GM21576 (cell line): Measurements from ENCODE around the gene SLC4A9.
"Not testable (repeated sequence)": the region's sequence is repeated elsewhere in the genome, so short reads cannot be mapped to it uniquely, and the experiment has no call there.

ENCODE experiments used
- ATAC-seq: cut with Tn5 transposase; IDR thresholded peaks from one replicate; pipeline ENCODE4 v1.9.1; 2021; ENCODE audit warnings: mild to moderate bottlenecking, moderate library complexity; ENCODE audit not compliant: unreplicated experiment

The SLC4A9 gene

GRCh38 chr5:140399979-140400729, 40.2 kb downstream of the SLC4A9 start:
- ATAC-seq, result no peak

DNA sequence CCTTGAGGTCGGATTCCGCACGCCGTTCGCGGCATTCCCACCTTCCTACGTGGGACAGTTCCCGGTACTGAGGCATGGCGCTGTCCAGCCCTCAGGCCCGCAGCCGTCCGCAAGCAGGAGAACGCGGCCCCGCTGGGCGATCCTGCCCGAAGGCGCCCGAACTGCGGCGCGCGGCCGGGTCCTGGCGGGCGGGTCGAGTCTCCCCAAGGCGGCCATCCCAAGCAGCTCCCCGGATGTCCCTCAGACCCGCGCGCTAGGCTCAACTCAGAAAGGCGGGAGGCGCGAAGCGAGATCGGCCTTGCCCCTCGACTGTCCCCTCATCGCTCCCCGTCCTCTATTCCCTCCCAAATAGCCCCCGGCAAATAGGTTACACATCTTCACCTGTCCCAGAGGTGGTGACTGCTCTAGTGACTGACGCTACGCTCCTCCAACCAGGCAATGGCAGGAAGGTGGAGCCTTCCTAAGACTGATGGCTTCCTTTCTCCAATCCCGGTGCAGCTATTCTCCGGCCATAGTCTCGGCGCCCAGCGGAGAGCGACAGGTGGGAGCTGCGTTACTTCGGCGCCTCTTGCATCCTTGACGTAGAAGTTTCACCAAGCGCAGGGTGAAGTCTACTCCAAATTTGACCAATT, 40.9 kb downstream of the SLC4A9 start:
- ATAC-seq, result peak; percentile 64

- peak; percentile 82 for ATAC-seq
Observed at GRCh38 chr5:140401362-140402257, 41.6 kb downstream of the SLC4A9 start, which contains the start of gene ANKHD1. Gene ANKHD1, plus strand, starts transcription at chr5:140401833. Its CDS starts 135 bp downstream, at chr5:140401968.

GRCh38 chr5:140402258-140403074, 42.5 kb downstream of the SLC4A9 start:
- ATAC-seq, result no peak

- no peak for ATAC-seq
Observed at GRCh38 chr5:140403613-140404012, 43.6 kb downstream of the SLC4A9 start.

DNA sequence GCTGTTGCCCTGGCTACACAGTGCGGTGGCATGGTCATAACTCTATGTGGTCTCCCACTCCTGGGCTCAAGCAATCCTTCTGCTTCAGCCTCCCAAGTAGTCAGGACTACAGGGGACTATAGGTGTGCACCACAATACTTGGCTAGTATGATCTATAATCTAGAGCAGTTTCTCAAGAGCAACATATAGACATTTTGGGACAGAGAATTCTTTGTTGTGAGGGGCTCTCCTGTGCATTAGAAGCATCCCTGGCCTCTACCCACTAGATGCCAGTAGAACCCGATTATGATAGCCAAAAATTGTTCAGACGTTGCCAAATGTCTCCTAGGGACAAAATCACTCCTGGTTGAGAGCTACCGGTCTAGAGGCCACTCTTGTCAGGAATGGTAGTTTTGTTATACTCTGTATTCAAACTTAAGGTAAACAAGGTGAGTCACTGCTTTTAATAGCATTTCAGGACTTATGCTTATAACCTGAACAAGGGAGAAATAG, 48.8 kb downstream of the SLC4A9 start:
- no peak for ATAC-seq

GRCh38 chr5:140413230-140413629, 53.2 kb downstream of the SLC4A9 start:
- no peak for ATAC-seq

DNA sequence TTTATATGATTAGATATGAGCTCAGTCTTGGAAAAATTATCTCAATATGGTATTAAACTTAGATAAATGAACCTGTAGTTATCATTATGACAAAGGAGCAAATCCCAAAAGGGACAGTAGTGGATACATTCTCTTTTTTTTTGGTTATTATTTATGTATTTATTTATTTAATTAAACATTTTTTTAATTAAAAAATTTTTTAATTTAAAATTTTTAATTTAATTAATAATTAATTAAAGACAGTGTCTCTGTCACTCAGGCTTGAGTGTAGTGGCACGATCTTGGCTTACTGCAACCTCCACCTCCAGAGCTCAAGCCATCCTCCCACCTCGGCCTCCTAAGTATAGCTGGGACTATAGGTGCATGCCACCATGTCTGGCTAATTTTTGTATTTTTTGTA, 57.2 kb downstream of the SLC4A9 start:
- ATAC-seq, result no peak

DNA sequence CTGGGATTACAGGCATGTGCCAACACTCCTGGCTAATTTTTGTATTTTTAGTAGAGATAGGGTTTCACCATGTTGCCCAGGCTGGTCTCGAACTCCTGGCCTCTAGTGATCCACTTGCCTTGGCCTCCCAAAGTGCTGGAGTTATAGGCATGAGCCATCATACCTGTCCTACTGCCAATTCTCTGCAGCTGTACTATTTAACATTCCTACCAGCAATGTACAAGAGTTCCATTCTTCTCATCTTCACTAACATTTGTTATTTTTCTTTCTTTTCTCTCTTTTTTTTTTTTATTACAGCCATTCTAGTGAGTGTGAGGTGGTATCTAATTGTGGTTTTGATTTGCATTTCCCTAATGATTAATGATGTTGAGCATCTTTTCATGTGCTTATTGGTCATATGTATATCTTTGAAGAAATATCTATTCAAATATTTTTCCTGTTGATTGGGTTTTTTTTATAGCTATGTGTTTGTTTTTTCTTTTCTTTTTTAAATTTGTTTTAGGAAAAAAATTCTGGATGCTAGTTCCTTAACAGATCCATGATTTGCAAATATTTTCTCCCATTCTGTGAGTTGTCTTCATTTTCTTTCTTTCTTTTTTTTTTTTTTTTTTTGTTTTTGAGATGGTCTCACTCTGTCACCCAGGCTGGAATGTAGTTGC, 59.0 kb downstream of the SLC4A9 start:
- no peak for ATAC-seq

GRCh38 chr5:140420226-140420570, 60.2 kb downstream of the SLC4A9 start:
- no peak for ATAC-seq

- ATAC-seq, result no peak
Observed at GRCh38 chr5:140420665-140421361, 60.8 kb downstream of the SLC4A9 start.

GRCh38 chr5:140421375-140421774, 61.4 kb downstream of the SLC4A9 start:
- ATAC-seq, result not testable (repeated sequence)

- ATAC-seq, result no peak
Observed at GRCh38 chr5:140423609-140424008, 63.6 kb downstream of the SLC4A9 start.

- no peak for ATAC-seq
Observed at GRCh38 chr5:140424135-140424534, 64.1 kb downstream of the SLC4A9 start.
